Measurements from ENCODE around the gene NPC1L1.
A peak's percentile ranks its signal among the peaks of the same experiment; 100 is the strongest.

NPC1L1 gene

DNA sequence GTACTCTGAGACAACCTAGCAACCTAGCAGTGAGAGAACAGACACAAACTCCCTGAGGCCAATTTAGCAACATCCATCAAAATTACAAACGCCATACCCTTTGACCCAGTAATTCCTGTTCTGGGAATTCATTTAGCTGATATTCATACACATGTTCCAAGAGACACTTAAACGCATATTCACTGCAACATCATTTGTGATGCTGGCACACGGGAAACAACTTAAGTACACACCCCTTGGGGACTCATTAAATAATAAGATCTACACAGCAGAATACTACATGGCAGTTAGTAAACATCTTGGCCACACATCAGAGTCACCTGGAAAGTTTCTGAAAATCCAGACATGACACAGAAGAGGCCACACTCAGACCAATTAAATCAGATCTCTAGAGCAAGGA lies 68.3 kb downstream of the NPC1L1 start:
- 52% methylated on average over 3 of the region's 3 CpGs for WGBS
- Histone ChIP-seq H2AFZ (ENCODE audit: low read depth, low read length) (no peak overlapping the region), H3K18ac (ENCODE audit: low read depth in 1 of 2, low read length in 2 of 2) (no peak overlapping the region), H3K4ac (ENCODE audit: low read depth in 1 of 2, low read length in 2 of 2) (no peak overlapping the region), H3K27ac (ENCODE audit: low read length, poor library complexity, severe bottlenecking) (peak overlapping the region; percentile 10), H3K14ac (ENCODE audit: low read length in 2 of 2) (no peak overlapping the region), H3K36me3 (ENCODE audit: control insufficient read depth in 1 of 2, insufficient read depth in 2 of 2, low read depth in 1 of 2, low read length in 2 of 2) (peaks cover 8 to 41% of the 10 kb centered on the region in 2 experiments), H2BK15ac (ENCODE audit: low read depth, poor library complexity, severe bottlenecking) (no peak overlapping the region), H3K9me3 (ENCODE audit: control insufficient read depth, low read length) (no peaks in the 10 kb centered on the region), H2BK5ac (ENCODE audit: low read depth, low read length, poor library complexity, severe bottlenecking) (no peak overlapping the region), H3K4me2 (ENCODE audit: low read length, poor library complexity, severe bottlenecking) (no peak overlapping the region), H3K79me1 (replicated peaks; ENCODE audit: low read length, poor library complexity, severe bottlenecking) (peaks cover 14% of the 10 kb centered on the region), H3K4me3 (ENCODE audit: insufficient read depth in 1 of 2, low read depth in 1 of 2, low read length in 2 of 2) (no peak overlapping the region), H3K4me1 (ENCODE audit: control insufficient read depth, insufficient read depth, low read depth, low read length) (peaks cover 19% of the 10 kb centered on the region), H4K8ac (ENCODE audit: low read length) (no peak overlapping the region), H3K23ac (ENCODE audit: low read length in 2 of 2) (no peak overlapping the region), H4K91ac (ENCODE audit: low read length) (no peak overlapping the region), H3K27me3 (ENCODE audit: control insufficient read depth in 1 of 2, insufficient read depth in 1 of 2, low read length in 2 of 2) (no peaks in the 10 kb centered on the region), H3K9ac (ENCODE audit: low read length) (no peak overlapping the region), H2BK120ac (ENCODE audit: low read depth, low read length) (no peak overlapping the region), H2AK5ac (ENCODE audit: low read length, severe bottlenecking) (peak overlapping the region; percentile 81), H2BK12ac (ENCODE audit: low read length in 2 of 2) (no peak overlapping the region)
- no peak for DNase-seq

DNA sequence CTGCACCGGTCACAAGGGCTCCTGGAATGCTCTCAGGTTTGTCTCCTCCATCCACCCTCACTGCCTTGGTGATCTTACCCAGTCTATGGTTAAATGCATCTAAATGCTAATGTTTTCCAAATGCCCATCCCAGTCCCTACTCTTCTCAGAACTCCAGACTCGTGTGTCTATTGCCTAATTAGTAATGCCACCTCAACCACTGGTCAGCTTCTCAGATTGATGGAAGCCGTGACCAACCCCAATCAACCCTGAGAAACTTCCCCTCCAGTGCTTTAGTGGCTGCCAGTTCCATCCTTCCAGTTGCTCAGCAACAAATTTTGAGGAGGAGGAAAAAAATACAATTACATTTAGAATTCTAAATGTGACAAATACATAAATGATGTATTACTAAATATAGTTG lies 69.3 kb downstream of the NPC1L1 start:
- H3K36me3 ChIP-seq (ENCODE audit: control insufficient read depth in 1 of 2, insufficient read depth in 2 of 2, low read depth in 1 of 2, low read length in 2 of 2) = peaks cover 13 to 46% of the 10 kb centered on the region in 2 experiments
- no peak overlapping the region for H2BK5ac ChIP-seq (ENCODE audit: low read depth, low read length, poor library complexity, severe bottlenecking)
- H2BK12ac ChIP-seq (ENCODE audit: low read length in 2 of 2) = no peak overlapping the region
- no peaks in the 10 kb centered on the region for H3K27me3 ChIP-seq (ENCODE audit: control insufficient read depth in 1 of 2, insufficient read depth in 1 of 2, low read length in 2 of 2)
- peak overlapping the region; percentile 57 for H3K27ac ChIP-seq (ENCODE audit: low read length, poor library complexity, severe bottlenecking)
- peak overlapping the region; percentile 3 for H2AK5ac ChIP-seq (ENCODE audit: low read length, severe bottlenecking)
- H3K14ac ChIP-seq (ENCODE audit: low read length in 2 of 2) = no peak overlapping the region
- no peak overlapping the region for H4K8ac ChIP-seq (ENCODE audit: low read length)
- peaks cover 18% of the 10 kb centered on the region for H3K79me1 ChIP-seq (replicated peaks; ENCODE audit: low read length, poor library complexity, severe bottlenecking)
- H3K23ac ChIP-seq (ENCODE audit: low read length in 2 of 2) = no peak overlapping the region
- H4K91ac ChIP-seq (ENCODE audit: low read length) = no peak overlapping the region
- H3K4ac ChIP-seq (ENCODE audit: low read depth in 1 of 2, low read length in 2 of 2) = no peak overlapping the region
- peak; percentile 43 for DNase-seq
- no peak overlapping the region for H3K9ac ChIP-seq (ENCODE audit: low read length)
- peaks cover 21% of the 10 kb centered on the region for H3K4me1 ChIP-seq (ENCODE audit: control insufficient read depth, insufficient read depth, low read depth, low read length)
- no peak overlapping the region for H2AFZ ChIP-seq (ENCODE audit: low read depth, low read length)
- H3K4me2 ChIP-seq (ENCODE audit: low read length, poor library complexity, severe bottlenecking) = no peak overlapping the region
- H3K9me3 ChIP-seq (ENCODE audit: control insufficient read depth, low read length) = no peaks in the 10 kb centered on the region
- no peak overlapping the region for H3K4me3 ChIP-seq (ENCODE audit: insufficient read depth in 1 of 2, low read depth in 1 of 2, low read length in 2 of 2)
- 89% methylated on average over 3 of the region's 3 CpGs for WGBS
- peak overlapping the region in 1 of 2 experiments; percentile 68 for H3K18ac ChIP-seq (ENCODE audit: low read depth in 1 of 2, low read length in 2 of 2)
- no peak overlapping the region for H2BK15ac ChIP-seq (ENCODE audit: low read depth, poor library complexity, severe bottlenecking)
- H2BK120ac ChIP-seq (ENCODE audit: low read depth, low read length) = no peak overlapping the region

DNA sequence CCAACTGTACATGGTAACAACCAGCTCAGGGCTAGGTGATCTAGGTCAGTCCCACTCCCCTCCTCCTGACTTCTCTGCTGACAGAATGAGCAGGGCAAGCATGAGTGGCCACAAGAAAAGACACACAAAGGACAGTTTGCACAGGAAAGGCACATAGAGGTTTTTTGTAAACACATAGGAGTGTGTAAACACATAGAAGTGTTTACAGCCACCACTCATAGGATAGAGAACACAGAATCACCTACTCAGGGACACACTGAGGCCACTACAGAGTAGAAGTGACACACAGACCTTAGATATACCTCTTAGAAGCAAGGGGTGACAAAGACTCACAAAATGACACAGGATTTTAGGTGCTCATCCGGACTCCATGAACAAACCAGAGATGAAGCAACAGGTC lies 69.7 kb downstream of the NPC1L1 start:
- no peak overlapping the region for H3K14ac ChIP-seq (ENCODE audit: low read length in 2 of 2)
- no peak overlapping the region for H2BK120ac ChIP-seq (ENCODE audit: low read depth, low read length)
- peak overlapping the region; percentile 57 for H3K27ac ChIP-seq (ENCODE audit: low read length, poor library complexity, severe bottlenecking)
- no peak overlapping the region for H3K4me3 ChIP-seq (ENCODE audit: insufficient read depth in 1 of 2, low read depth in 1 of 2, low read length in 2 of 2)
- no peak overlapping the region for H2AFZ ChIP-seq (ENCODE audit: low read depth, low read length)
- no peak for DNase-seq
- H3K18ac ChIP-seq (ENCODE audit: low read depth in 1 of 2, low read length in 2 of 2) = peak overlapping the region in 1 of 2 experiments; percentile 68
- H3K9ac ChIP-seq (ENCODE audit: low read length) = no peak overlapping the region
- H2BK15ac ChIP-seq (ENCODE audit: low read depth, poor library complexity, severe bottlenecking) = no peak overlapping the region
- H3K79me1 ChIP-seq (replicated peaks; ENCODE audit: low read length, poor library complexity, severe bottlenecking) = peaks cover 15% of the 10 kb centered on the region
- peaks cover 13 to 42% of the 10 kb centered on the region in 2 experiments for H3K36me3 ChIP-seq (ENCODE audit: control insufficient read depth in 1 of 2, insufficient read depth in 2 of 2, low read depth in 1 of 2, low read length in 2 of 2)
- H2AK5ac ChIP-seq (ENCODE audit: low read length, severe bottlenecking) = peak overlapping the region; percentile 3
- H4K8ac ChIP-seq (ENCODE audit: low read length) = no peak overlapping the region
- no peak overlapping the region for H3K23ac ChIP-seq (ENCODE audit: low read length in 2 of 2)
- H3K9me3 ChIP-seq (ENCODE audit: control insufficient read depth, low read length) = no peaks in the 10 kb centered on the region
- H2BK12ac ChIP-seq (ENCODE audit: low read length in 2 of 2) = no peak overlapping the region
- no peak overlapping the region for H4K91ac ChIP-seq (ENCODE audit: low read length)
- no peak overlapping the region for H3K4me2 ChIP-seq (ENCODE audit: low read length, poor library complexity, severe bottlenecking)
- H3K27me3 ChIP-seq (ENCODE audit: control insufficient read depth in 1 of 2, insufficient read depth in 1 of 2, low read length in 2 of 2) = no peaks in the 10 kb centered on the region
- H3K4ac ChIP-seq (ENCODE audit: low read depth in 1 of 2, low read length in 2 of 2) = no peak overlapping the region
- 96% methylated on average over 1 of the region's 1 CpG for WGBS
- peaks cover 22% of the 10 kb centered on the region for H3K4me1 ChIP-seq (ENCODE audit: control insufficient read depth, insufficient read depth, low read depth, low read length)
- H2BK5ac ChIP-seq (ENCODE audit: low read depth, low read length, poor library complexity, severe bottlenecking) = no peak overlapping the region

- Histone ChIP-seq H2AFZ (ENCODE audit: low read depth, low read length) (no peak overlapping the region), H3K23ac (ENCODE audit: low read length in 2 of 2) (no peak overlapping the region), H3K27me3 (ENCODE audit: control insufficient read depth in 1 of 2, insufficient read depth in 1 of 2, low read length in 2 of 2) (no peaks in the 10 kb centered on the region), H3K4me2 (ENCODE audit: low read length, poor library complexity, severe bottlenecking) (peak overlapping the region; percentile 4), H2BK5ac (ENCODE audit: low read depth, low read length, poor library complexity, severe bottlenecking) (peak overlapping the region; percentile 74), H3K27ac (ENCODE audit: low read length, poor library complexity, severe bottlenecking) (peak overlapping the region; percentile 98), H3K4ac (ENCODE audit: low read depth in 1 of 2, low read length in 2 of 2) (no peak overlapping the region), H2BK120ac (ENCODE audit: low read depth, low read length) (no peak overlapping the region), H3K14ac (ENCODE audit: low read length in 2 of 2) (no peak overlapping the region), H3K79me1 (replicated peaks; ENCODE audit: low read length, poor library complexity, severe bottlenecking) (peaks cover 10% of the 10 kb centered on the region), H3K9ac (ENCODE audit: low read length) (no peak overlapping the region), H4K8ac (ENCODE audit: low read length) (no peak overlapping the region), H2BK15ac (ENCODE audit: low read depth, poor library complexity, severe bottlenecking) (no peak overlapping the region), H4K91ac (ENCODE audit: low read length) (no peak overlapping the region), H3K9me3 (ENCODE audit: control insufficient read depth, low read length) (no peaks in the 10 kb centered on the region), H3K18ac (ENCODE audit: low read depth in 1 of 2, low read length in 2 of 2) (peak overlapping the region in 1 of 2 experiments; percentile 75), H2AK5ac (ENCODE audit: low read length, severe bottlenecking) (peak overlapping the region; percentile 98), H3K4me3 (ENCODE audit: insufficient read depth in 1 of 2, low read depth in 1 of 2, low read length in 2 of 2) (no peak overlapping the region), H2BK12ac (ENCODE audit: low read length in 2 of 2) (no peak overlapping the region), H3K36me3 (ENCODE audit: control insufficient read depth in 1 of 2, insufficient read depth in 2 of 2, low read depth in 1 of 2, low read length in 2 of 2) (peaks cover 11 to 35% of the 10 kb centered on the region in 2 experiments), H3K4me1 (ENCODE audit: control insufficient read depth, insufficient read depth, low read depth, low read length) (peaks cover 28% of the 10 kb centered on the region)
- WGBS = 94% methylated on average over 3 of the region's 5 CpGs
- no peak for DNase-seq
Observed at GRCh38 chr7:44470628-44471245, 70.4 kb downstream of the NPC1L1 start.
